ENCODE data around the gene ROBO2.

Gene ROBO2

DNA sequence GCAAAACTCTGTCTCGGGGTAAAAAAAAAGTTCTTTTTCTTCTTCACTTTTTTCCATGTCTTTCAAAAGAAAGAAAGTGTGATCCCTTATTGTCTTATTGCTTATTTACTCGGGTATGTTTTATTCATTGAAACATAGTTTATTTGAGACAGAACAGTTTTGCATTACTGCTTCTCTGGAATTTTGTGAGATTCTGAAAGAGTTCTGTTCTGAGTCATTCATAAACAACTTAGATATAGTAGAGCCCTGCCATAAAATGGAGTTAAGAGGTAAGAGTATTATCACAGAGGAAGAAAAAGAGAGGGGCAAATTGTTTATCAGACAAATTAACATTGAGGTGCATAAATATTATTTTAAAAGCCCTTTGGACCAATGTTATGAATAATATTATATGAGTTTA, 522.2 kb downstream of the ROBO2 start:
- Histone ChIP-seq H3K36me3 (ENCODE audit: control insufficient read depth, insufficient read depth, low read length) (no peaks in the 10 kb centered on the region), H3K4me1 (ENCODE audit: control insufficient read depth, insufficient read depth, low read length) (no peaks in the 10 kb centered on the region), H3K9ac (ENCODE audit: low read length) (no peak overlapping the region), H3K27ac (ENCODE audit: low read depth, low read length) (no peak overlapping the region), H3K27me3 (ENCODE audit: control insufficient read depth, insufficient read depth, low read length) (no peaks in the 10 kb centered on the region), H3K4me3 (ENCODE audit: low read length) (no peak overlapping the region)

DNA sequence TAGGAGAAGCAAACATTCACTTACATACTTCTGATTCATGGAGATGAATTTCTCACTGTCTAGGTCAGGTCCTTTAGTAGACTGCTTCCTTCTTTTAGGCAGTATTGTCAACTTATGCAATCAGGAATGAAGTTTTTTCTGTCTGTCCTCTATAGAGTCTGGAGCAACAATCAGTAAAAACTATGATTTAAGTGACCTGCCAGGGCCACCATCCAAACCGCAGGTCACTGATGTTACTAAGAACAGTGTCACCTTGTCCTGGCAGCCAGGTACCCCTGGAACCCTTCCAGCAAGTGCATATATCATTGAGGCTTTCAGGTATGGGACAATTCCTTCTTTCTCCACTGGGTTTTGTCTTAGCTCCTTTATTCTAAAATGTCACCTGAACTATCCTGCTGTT, 523.1 kb downstream of the ROBO2 start:
- no peak overlapping the region for H3K4me3 ChIP-seq (ENCODE audit: low read length)
- no peaks in the 10 kb centered on the region for H3K36me3 ChIP-seq (ENCODE audit: control insufficient read depth, insufficient read depth, low read length)
- no peak overlapping the region for H3K27ac ChIP-seq (ENCODE audit: low read depth, low read length)
- H3K27me3 ChIP-seq (ENCODE audit: control insufficient read depth, insufficient read depth, low read length), result no peaks in the 10 kb centered on the region
- H3K9ac ChIP-seq (ENCODE audit: low read length), result no peak overlapping the region
- no peaks in the 10 kb centered on the region for H3K4me1 ChIP-seq (ENCODE audit: control insufficient read depth, insufficient read depth, low read length)

DNA sequence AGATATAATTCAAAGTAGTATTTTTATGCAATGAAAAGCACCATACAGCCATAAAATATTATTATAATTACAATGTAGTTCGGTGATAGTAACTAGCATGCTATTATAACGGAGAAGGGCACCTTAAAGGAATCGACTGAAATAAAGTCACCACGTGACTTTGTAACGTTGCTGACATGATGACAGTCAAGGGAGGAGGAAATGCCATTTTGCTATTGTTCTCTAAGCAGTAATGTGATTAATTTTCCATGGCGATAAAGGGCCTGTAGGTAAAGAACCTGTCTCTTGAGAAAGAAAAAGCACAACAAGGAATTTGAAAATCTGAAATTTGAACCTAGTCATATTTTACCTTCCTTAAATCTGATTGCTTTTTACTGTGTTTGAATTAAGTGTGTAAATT, 526.2 kb downstream of the ROBO2 start:
- Histone ChIP-seq H3K4me3 (ENCODE audit: low read length) (no peak overlapping the region), H3K36me3 (ENCODE audit: control insufficient read depth, insufficient read depth, low read length) (no peaks in the 10 kb centered on the region), H3K9ac (ENCODE audit: low read length) (no peak overlapping the region), H3K27ac (ENCODE audit: low read depth, low read length) (no peak overlapping the region), H3K27me3 (ENCODE audit: control insufficient read depth, insufficient read depth, low read length) (no peaks in the 10 kb centered on the region), H3K4me1 (ENCODE audit: control insufficient read depth, insufficient read depth, low read length) (no peaks in the 10 kb centered on the region)

DNA sequence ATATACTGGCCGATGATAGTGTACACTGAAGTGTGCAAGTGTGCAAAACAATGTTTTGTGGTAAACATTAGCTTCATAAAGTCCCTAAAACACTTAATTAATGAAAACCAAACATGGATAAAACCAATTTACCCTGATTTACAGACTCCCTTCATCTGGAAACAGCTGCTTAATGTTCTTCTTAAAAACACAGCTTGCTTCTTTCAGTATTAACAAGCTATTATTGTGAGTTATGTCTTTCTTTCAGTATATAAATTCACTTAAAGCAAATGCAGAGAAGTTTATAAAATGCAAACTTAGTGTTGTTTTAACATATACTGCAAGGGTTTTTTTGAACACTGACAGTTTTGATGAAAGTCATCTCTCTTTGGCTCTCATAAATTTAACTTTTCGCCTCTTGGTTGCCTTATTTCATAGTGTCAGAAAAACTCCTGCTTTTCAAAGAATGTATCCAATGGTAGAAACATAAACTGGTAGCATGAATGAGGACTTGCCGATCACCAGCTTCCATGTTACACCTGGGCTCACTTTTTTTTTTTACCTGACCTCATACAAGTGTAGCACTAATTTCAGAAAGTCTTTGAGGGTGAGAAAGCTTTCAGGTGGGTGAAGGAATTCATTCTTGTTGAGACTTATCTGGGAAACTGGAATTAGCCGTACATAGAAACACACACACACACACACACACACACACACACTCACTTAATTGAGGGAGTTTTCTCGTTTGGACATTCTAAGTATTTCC, 532.2 kb downstream of the ROBO2 start:
- Histone ChIP-seq H3K27me3 (ENCODE audit: control insufficient read depth, insufficient read depth, low read length) (no peaks in the 10 kb centered on the region), H3K27ac (ENCODE audit: low read depth, low read length) (no peak overlapping the region), H3K4me3 (ENCODE audit: low read length) (no peak overlapping the region), H3K4me1 (ENCODE audit: control insufficient read depth, insufficient read depth, low read length) (no peaks in the 10 kb centered on the region), H3K9ac (ENCODE audit: low read length) (no peak overlapping the region), H3K36me3 (ENCODE audit: control insufficient read depth, insufficient read depth, low read length) (no peaks in the 10 kb centered on the region)

DNA sequence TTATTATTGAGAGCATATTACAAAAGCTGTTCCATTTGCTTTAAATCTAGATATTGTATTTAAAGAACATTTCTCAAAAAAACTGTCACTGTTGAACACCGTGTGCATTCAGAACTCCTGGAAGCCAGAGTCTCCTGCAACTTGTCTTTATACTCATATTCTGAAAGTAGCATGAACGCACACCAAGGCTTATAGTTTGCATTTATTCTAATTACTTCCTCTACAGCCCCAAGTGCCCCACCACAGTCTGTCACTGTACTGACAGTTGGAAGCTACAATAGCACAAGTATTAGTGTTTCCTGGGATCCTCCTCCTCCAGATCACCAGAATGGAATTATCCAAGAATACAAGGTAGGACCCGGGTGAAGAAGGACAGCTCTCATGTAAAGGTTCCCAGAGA, 537.4 kb downstream of the ROBO2 start:
- Histone ChIP-seq H3K36me3 (ENCODE audit: control insufficient read depth, insufficient read depth, low read length) (no peaks in the 10 kb centered on the region), H3K27ac (ENCODE audit: low read depth, low read length) (no peak overlapping the region), H3K27me3 (ENCODE audit: control insufficient read depth, insufficient read depth, low read length) (no peaks in the 10 kb centered on the region), H3K4me3 (ENCODE audit: low read length) (no peak overlapping the region), H3K4me1 (ENCODE audit: control insufficient read depth, insufficient read depth, low read length) (no peaks in the 10 kb centered on the region), H3K9ac (ENCODE audit: low read length) (no peak overlapping the region)

DNA sequence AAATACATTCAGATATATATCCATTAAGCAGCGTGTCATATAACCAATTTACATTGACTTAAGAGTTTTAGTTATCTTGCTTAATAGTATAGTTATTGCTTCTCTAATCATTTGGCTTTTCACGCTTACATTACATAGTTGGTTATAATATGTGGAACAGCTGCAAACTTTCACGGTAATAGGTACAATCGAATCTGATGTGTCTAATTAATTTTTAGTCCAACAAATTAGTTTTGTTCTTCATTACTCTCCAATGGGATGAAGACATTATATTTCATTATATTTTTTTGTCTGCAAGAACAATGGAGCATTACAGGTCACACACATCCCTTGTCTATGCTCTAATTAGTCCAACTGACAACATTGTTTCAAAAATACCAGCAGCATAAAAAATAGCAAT, 546.3 kb downstream of the ROBO2 start:
- Histone ChIP-seq H3K36me3 (ENCODE audit: control insufficient read depth, insufficient read depth, low read length) (no peaks in the 10 kb centered on the region), H3K4me1 (ENCODE audit: control insufficient read depth, insufficient read depth, low read length) (no peaks in the 10 kb centered on the region), H3K27ac (ENCODE audit: low read depth, low read length) (no peak overlapping the region), H3K4me3 (ENCODE audit: low read length) (no peak overlapping the region), H3K9ac (ENCODE audit: low read length) (no peak overlapping the region), H3K27me3 (ENCODE audit: control insufficient read depth, insufficient read depth, low read length) (no peaks in the 10 kb centered on the region)

DNA sequence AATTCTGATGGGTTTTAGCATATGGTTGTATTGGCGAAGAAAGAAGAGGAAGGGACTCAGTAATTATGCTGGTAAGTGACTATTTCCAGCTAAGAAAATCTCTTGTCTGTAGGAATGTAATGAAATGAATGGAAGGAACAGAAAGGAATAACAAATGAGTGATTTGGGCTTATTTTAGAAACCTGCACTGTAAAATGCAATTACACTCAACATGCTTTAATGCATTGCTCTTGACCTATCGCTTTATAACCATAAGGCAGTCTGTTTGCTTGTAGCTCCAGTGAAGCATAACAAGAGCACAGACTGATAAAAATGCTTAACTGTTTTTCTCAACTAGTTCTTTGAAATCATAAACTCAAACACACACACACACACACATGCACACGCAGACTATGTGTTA, 549.0 kb downstream of the ROBO2 start:
- Histone ChIP-seq H3K36me3 (ENCODE audit: control insufficient read depth, insufficient read depth, low read length) (no peaks in the 10 kb centered on the region), H3K4me1 (ENCODE audit: control insufficient read depth, insufficient read depth, low read length) (no peaks in the 10 kb centered on the region), H3K9ac (ENCODE audit: low read length) (no peak overlapping the region), H3K4me3 (ENCODE audit: low read length) (no peak overlapping the region), H3K27ac (ENCODE audit: low read depth, low read length) (no peak overlapping the region), H3K27me3 (ENCODE audit: control insufficient read depth, insufficient read depth, low read length) (no peaks in the 10 kb centered on the region)

DNA sequence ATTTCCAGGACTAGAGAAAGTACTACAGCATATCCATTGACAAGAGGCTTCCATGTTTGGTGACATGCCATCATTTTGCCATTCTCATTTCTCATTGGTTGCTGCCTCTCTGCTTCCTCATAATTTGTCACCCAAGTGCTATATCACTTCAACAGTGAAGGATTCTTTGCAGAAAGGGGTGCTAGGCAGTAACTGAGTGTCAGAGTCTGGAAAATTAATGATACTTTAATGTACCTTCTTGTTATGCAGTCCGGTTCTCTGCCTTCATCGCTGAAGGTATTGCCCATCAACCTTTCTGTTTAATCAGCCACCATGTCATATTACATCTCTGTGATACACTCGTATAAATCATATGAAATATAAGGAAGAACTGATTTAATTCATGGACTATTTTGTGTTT, 550.3 kb downstream of the ROBO2 start:
- no peak overlapping the region for H3K4me3 ChIP-seq (ENCODE audit: low read length)
- no peak overlapping the region for H3K9ac ChIP-seq (ENCODE audit: low read length)
- H3K36me3 ChIP-seq (ENCODE audit: control insufficient read depth, insufficient read depth, low read length), result no peaks in the 10 kb centered on the region
- no peaks in the 10 kb centered on the region for H3K27me3 ChIP-seq (ENCODE audit: control insufficient read depth, insufficient read depth, low read length)
- no peak overlapping the region for H3K27ac ChIP-seq (ENCODE audit: low read depth, low read length)
- no peaks in the 10 kb centered on the region for H3K4me1 ChIP-seq (ENCODE audit: control insufficient read depth, insufficient read depth, low read length)

DNA sequence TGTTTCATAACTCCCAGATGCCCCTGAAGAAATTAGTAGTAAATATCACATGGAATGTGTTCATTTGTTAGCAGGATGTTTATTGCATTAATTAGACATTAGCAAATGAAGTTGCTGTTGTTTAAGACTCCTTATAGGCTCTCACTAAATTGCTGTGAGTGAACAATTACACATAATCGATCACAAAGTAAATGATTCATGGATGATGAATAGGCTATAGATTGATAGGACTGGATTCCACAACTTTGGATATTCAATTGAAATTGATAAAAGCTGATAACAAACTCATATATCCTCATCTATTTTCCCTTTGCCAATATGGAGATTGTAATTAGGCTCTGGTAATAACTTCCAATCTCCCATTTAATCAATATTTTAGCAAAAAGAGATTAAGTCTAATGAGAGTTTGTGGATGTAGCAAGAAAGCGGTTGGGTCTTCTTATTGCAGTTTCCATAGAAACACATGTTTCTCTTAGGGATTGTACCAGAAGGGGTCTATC, 555.5 kb downstream of the ROBO2 start:
- Histone ChIP-seq H3K27ac (ENCODE audit: low read depth, low read length) (no peak overlapping the region), H3K27me3 (ENCODE audit: control insufficient read depth, insufficient read depth, low read length) (no peaks in the 10 kb centered on the region), H3K9ac (ENCODE audit: low read length) (no peak overlapping the region), H3K36me3 (ENCODE audit: control insufficient read depth, insufficient read depth, low read length) (no peaks in the 10 kb centered on the region), H3K4me3 (ENCODE audit: low read length) (no peak overlapping the region), H3K4me1 (ENCODE audit: control insufficient read depth, insufficient read depth, low read length) (no peaks in the 10 kb centered on the region)

DNA sequence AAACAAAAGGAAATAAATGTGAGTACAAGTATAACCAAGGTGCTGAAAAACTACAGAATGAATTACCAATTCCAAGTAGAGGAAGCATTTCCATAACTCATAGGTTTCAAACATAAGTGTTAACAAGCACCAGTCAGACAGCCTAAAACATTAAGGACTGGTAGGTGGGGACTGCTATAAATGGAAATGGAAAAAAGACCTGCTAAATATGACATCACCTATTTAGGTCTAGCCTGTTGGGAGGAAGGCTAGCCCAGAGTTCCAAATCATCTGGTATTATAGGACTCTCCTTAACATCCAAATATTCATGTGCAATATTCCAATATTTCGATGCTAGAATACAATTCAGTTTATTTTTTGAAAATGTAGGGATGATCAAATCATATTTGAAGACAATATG, 560.0 kb downstream of the ROBO2 start:
- no peaks in the 10 kb centered on the region for H3K27me3 ChIP-seq (ENCODE audit: control insufficient read depth, insufficient read depth, low read length)
- no peaks in the 10 kb centered on the region for H3K4me1 ChIP-seq (ENCODE audit: control insufficient read depth, insufficient read depth, low read length)
- H3K4me3 ChIP-seq (ENCODE audit: low read length), result no peak overlapping the region
- H3K9ac ChIP-seq (ENCODE audit: low read length), result no peak overlapping the region
- H3K27ac ChIP-seq (ENCODE audit: low read depth, low read length), result no peak overlapping the region
- no peaks in the 10 kb centered on the region for H3K36me3 ChIP-seq (ENCODE audit: control insufficient read depth, insufficient read depth, low read length)

DNA sequence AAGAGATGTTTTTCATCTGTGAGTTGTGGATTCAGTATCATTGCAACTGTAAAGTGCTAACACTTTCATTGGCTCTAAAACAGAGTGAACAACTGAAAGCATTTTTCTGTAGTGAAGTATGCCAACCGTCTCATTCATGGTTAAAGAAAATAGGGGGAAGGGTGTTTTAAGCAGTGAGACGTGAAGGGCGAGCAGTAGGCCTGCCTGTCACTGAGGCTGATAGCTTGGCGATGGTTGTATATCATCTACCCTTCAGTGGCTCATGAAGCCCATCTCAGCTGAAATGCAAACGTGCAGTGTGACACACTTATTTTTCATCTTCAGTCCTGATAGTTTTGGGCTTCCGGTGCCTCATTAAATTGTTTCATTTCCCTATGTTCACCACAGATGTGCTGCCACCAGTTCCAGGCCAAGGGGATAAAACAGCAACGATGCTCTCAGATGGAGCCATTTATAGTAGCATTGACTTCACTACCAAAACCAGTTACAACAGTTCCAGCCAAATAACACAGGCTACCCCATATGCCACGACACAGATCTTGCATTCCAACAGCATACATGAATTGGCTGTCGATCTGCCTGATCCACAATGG, 562.0 kb downstream of the ROBO2 start:
- Histone ChIP-seq H3K9ac (ENCODE audit: low read length) (no peak overlapping the region), H3K27ac (ENCODE audit: low read depth, low read length) (no peak overlapping the region), H3K27me3 (ENCODE audit: control insufficient read depth, insufficient read depth, low read length) (no peaks in the 10 kb centered on the region), H3K36me3 (ENCODE audit: control insufficient read depth, insufficient read depth, low read length) (no peaks in the 10 kb centered on the region), H3K4me1 (ENCODE audit: control insufficient read depth, insufficient read depth, low read length) (no peaks in the 10 kb centered on the region), H3K4me3 (ENCODE audit: low read length) (no peak overlapping the region)

DNA sequence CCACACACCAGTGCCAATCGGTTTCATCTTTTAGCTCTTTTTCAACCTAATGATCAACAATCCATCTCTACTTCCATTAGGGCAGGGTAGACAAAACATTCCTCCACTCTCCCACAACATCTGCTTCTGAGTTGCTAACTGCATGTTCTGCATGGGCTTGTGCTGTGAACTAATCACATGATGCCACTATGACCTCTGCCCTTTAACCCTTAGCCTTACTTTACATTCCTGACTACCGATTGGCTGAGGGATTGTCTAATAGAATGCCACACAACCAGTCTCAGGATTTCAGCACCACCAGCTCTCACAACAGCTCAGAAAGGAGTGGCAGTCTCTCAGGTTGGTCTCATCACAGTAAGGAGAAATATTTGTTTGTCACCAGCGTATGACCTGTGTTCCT, 562.8 kb downstream of the ROBO2 start:
- no peaks in the 10 kb centered on the region for H3K4me1 ChIP-seq (ENCODE audit: control insufficient read depth, insufficient read depth, low read length)
- no peaks in the 10 kb centered on the region for H3K27me3 ChIP-seq (ENCODE audit: control insufficient read depth, insufficient read depth, low read length)
- no peak overlapping the region for H3K27ac ChIP-seq (ENCODE audit: low read depth, low read length)
- no peak overlapping the region for H3K4me3 ChIP-seq (ENCODE audit: low read length)
- H3K9ac ChIP-seq (ENCODE audit: low read length), result no peak overlapping the region
- H3K36me3 ChIP-seq (ENCODE audit: control insufficient read depth, insufficient read depth, low read length), result no peaks in the 10 kb centered on the region

DNA sequence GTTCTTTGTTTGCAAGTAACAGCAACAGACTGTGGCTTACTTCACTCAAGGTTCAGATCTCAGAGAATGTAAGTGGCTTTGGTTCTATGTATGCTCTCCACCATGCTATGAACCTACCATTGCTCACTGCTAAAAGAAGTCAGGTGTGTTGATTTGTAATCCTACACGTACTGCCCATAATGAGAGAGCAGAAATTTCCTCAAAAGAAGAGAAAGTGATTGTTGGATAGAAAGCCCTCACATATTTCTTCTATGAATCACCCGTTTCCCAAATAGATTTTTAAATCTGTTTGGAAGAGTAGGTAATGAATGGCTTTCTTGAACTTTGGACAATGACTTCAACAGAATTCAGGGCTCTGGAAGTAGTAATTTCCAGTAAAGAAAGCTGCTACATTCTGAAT, 565.4 kb downstream of the ROBO2 start:
- no peak overlapping the region for H3K9ac ChIP-seq (ENCODE audit: low read length)
- H3K27me3 ChIP-seq (ENCODE audit: control insufficient read depth, insufficient read depth, low read length), result no peaks in the 10 kb centered on the region
- no peak overlapping the region for H3K4me3 ChIP-seq (ENCODE audit: low read length)
- no peak overlapping the region for H3K27ac ChIP-seq (ENCODE audit: low read depth, low read length)
- H3K4me1 ChIP-seq (ENCODE audit: control insufficient read depth, insufficient read depth, low read length), result no peaks in the 10 kb centered on the region
- no peaks in the 10 kb centered on the region for H3K36me3 ChIP-seq (ENCODE audit: control insufficient read depth, insufficient read depth, low read length)
